ENCODE results near the gene CHI3L2.

GRCh38 chr1:111251570-111251969 is 24.1 kb downstream of the CHI3L2 start:
- TF ChIP-seq SP1 (IDR thresholded peaks at IDR 0.05), result no peak
- TF ChIP-seq BHLHE40 (IDR thresholded peaks at IDR 0.05; ENCODE audit: borderline replicate concordance), result no peak
- no peak for TF ChIP-seq NFRKB (IDR thresholded peaks at IDR 0.05)
- no peak for TF ChIP-seq PKNOX1 (IDR thresholded peaks at IDR 0.05)
- TF ChIP-seq FOXK2 (IDR thresholded peaks at IDR 0.05), result no peak
- TF ChIP-seq FOXM1 (IDR thresholded peaks at IDR 0.05; ENCODE audit: borderline replicate concordance), result no peak
- TF ChIP-seq HDGF (IDR thresholded peaks at IDR 0.05; ENCODE audit: borderline replicate concordance), result no peak
